ENCODE data around the gene ASCL3.

GRCh38 chr11:8899119-8899753, 43.6 kb downstream of the ASCL3 start:
- no peak for TF ChIP-seq CTCF (IDR thresholded peaks at IDR 0.05)
- TF ChIP-seq POLR2A (IDR thresholded peaks at IDR 0.05), result no peak
